ENCODE measurements around the gene YARS1. TPM values are rescaled to one million over a fixed set of nuclear protein-coding genes. Genes with fewer than 3 reads are reported as not detected.

Gene YARS1
- 60.7 to 89.3 TPM (median 67.5 TPM) in 5 replicates for total RNA-seq (2022; extraction: Qiagen RNA extraction; ENCODE audit: low read depth)

GRCh38 chr1:32817159-32817814, at the start of gene YARS1, which contains the start of gene S100PBP:
YARS1 (minus strand) TSS chr1:32817358; CDS start chr1:32817244, 114 bp downstream.
S100PBP (plus strand) TSS chr1:32817653; CDS start chr1:32826100, 8,447 bp downstream.

Other genes starting within 250 kb of the YARS1 start
- 36.0 to 49.8 TPM (median 38.4 TPM) in 5 replicates for gene ZBTB8OS, start 166.8 kb downstream of the YARS1 start, total RNA-seq (2022; extraction: Qiagen RNA extraction; ENCODE audit: low read depth)
- gene RBBP4, start 166.2 kb downstream of the YARS1 start, total RNA-seq (2022; extraction: Qiagen RNA extraction; ENCODE audit: low read depth): 67.2 to 88.3 TPM (median 77.6 TPM) in 5 replicates
- gene SYNC, start 114.6 kb downstream of the YARS1 start, total RNA-seq (2022; extraction: Qiagen RNA extraction; ENCODE audit: low read depth): 10.4 to 17.7 TPM (median 14.8 TPM) in 5 replicates
- gene S100PBP, start 295 bp upstream of the YARS1 start, total RNA-seq (2022; extraction: Qiagen RNA extraction; ENCODE audit: low read depth): 11.3 to 17.0 TPM (median 15.7 TPM) in 5 replicates
- 0.32 to 0.74 TPM (median 0.62 TPM) in 5 replicates for gene FNDC5, start 53.6 kb upstream of the YARS1 start, total RNA-seq (2022; extraction: Qiagen RNA extraction; ENCODE audit: low read depth)
- gene HPCA, start 69.1 kb upstream of the YARS1 start, total RNA-seq (2022; extraction: Qiagen RNA extraction; ENCODE audit: low read depth): 0.14 to 0.66 TPM (median 0.38 TPM) in 5 replicates
- gene TMEM54, start 84.0 kb upstream of the YARS1 start, total RNA-seq (2022; extraction: Qiagen RNA extraction; ENCODE audit: low read depth): 31.3 to 45.3 TPM (median 39.4 TPM) in 5 replicates
- 20.2 to 23.7 TPM (median 22.1 TPM) in 5 replicates for gene RNF19B, start 147.5 kb upstream of the YARS1 start, total RNA-seq (2022; extraction: Qiagen RNA extraction; ENCODE audit: low read depth)
- 142 to 159 TPM (median 153 TPM) in 5 replicates for gene AK2, start 219.5 kb upstream of the YARS1 start, total RNA-seq (2022; extraction: Qiagen RNA extraction; ENCODE audit: low read depth)

Measured in A549 treated with GW870086 at 1 μM for 4 hours (cell line).